H1 (cell line): ENCODE measurements around the gene NDUFS4. TPM values are rescaled to one million over a fixed set of nuclear protein-coding genes. Genes with fewer than 3 reads are reported as not detected.

Experiments
- ATF3 ChIP-seq: IDR thresholded peaks from 2 replicates; pipeline ENCODE4 v1.6.1; 2011; ENCODE audit warnings: low read depth, mild to moderate bottlenecking, low read length; ENCODE audit not compliant: insufficient read depth
- CHD2 ChIP-seq: IDR thresholded peaks from 2 replicates; pipeline ENCODE4 v1.6.1; 2012; ENCODE audit warnings: low read length, improper control_type of control experiment
- CTCF ChIP-seq, 3 experiments: IDR thresholded peaks; 1 replicate in 2 of 3; 2 replicates in 1 of 3; pipeline versions ENCODE4 v1.5.1 to v1.6.1; 2011; ENCODE audit warnings: low read length in 3 of 3, mild to moderate bottlenecking in 3 of 3, inconsistent platforms in 2 of 3, low read depth in 1 of 3, moderate library complexity in 1 of 3; ENCODE audit not compliant: insufficient read depth in 1 of 3; ENCODE audit errors: control extremely low read depth in 1 of 3
- HDAC2 ChIP-seq, 2 experiments: fragments of 300-600 bp in 1 of 2; sonication (generic) in 1 of 2; IDR thresholded peaks; 2 replicates each; pipeline ENCODE4 v1.6.1; 2011 to 2012; ENCODE audit warnings: low read depth in 2 of 2, low read length in 2 of 2, mild to moderate bottlenecking in 2 of 2, moderate library complexity in 2 of 2, borderline replicate concordance in 1 of 2, inconsistent platforms in 1 of 2
- HDAC6 ChIP-seq: IDR thresholded peaks from one replicate; pipeline ENCODE4 v1.7.1; 2012; ENCODE audit warnings: low read depth, mild to moderate bottlenecking, inconsistent platforms, low read length, moderate library complexity
- RAD21 ChIP-seq, 2 experiments: IDR thresholded peaks in 1 of 2; conservative IDR thresholded peaks in 1 of 2; 2 replicates each; pipeline ENCODE4 v1.6.1; 2011; ENCODE audit warnings: low read depth in 2 of 2, low read length in 2 of 2, improper control_type of control experiment in 1 of 2, inconsistent platforms in 1 of 2, mild to moderate bottlenecking in 1 of 2, moderate library complexity in 1 of 2
- SP1 ChIP-seq: IDR thresholded peaks from 2 replicates; pipeline ENCODE4 v1.6.1; 2011; ENCODE audit warnings: low read depth, low read length
- polyA plus RNA-seq, 7 experiments: library from polyadenylated mRNA; depleted of rRNA in 3 of 7; stranded (reverse) in 5 of 7; unstranded in 2 of 7; fragments of >200 nt in 5 of 7; fragments of 200-250 nt in 2 of 7; gene quantifications; 1 replicate in 5 of 7; 2 replicates in 1 of 7; 4 replicates in 1 of 7; pipeline versions ENCODE4 v1.2.1 to v1.2.3, GENCODE V29; 2011 to 2013; ENCODE audit warnings: missing spikeins in 2 of 7, mixed read lengths in 2 of 7
- total RNA-seq: library from RNA; stranded (reverse); fragmentation: NEBNext Ultra II Directional; extraction: Animal tissue kit (Norgen Biotek cat#: 25700); gene quantifications from 2 replicates; pipeline ENCODE4 v1.2.1, GENCODE V29; 2021

Gene NDUFS4
- total and polyA plus RNA-seq, 2 of the 8 experiments (the other 6 are each of a cell fraction or from before 2014, with no cell fraction given): 74.6 to 75.9 TPM

GRCh38 chr5:53515988-53516387, 44.5 kb upstream of the NDUFS4 start (continued):
- no peak for TF ChIP-seq HDAC2 (IDR thresholded peaks at IDR 0.05; ENCODE audit: borderline replicate concordance in 1 of 2, low read depth in 2 of 2, low read length in 2 of 2)
- TF ChIP-seq CHD2: no peak
- TF ChIP-seq CTCF (IDR thresholded peaks at IDR 0.05; ENCODE audit: control extremely low read depth in 1 of 3, insufficient read depth in 1 of 3, low read depth in 1 of 3, low read length in 3 of 3): no peak
- no peak for TF ChIP-seq RAD21 (IDR thresholded peaks at IDR 0.05 in 1 of 2, conservative IDR thresholded peaks at IDR 0.05 in 1 of 2; ENCODE audit: low read depth in 2 of 2, low read length in 2 of 2)
- no peak for TF ChIP-seq SP1
- TF ChIP-seq ATF3: no peak
- TF ChIP-seq HDAC6: no peak
